ENCODE results near the gene ZNF827. TPM values are rescaled to one million over a fixed set of nuclear protein-coding genes. Genes with fewer than 3 reads are reported as not detected.

The ZNF827 gene, protein sequence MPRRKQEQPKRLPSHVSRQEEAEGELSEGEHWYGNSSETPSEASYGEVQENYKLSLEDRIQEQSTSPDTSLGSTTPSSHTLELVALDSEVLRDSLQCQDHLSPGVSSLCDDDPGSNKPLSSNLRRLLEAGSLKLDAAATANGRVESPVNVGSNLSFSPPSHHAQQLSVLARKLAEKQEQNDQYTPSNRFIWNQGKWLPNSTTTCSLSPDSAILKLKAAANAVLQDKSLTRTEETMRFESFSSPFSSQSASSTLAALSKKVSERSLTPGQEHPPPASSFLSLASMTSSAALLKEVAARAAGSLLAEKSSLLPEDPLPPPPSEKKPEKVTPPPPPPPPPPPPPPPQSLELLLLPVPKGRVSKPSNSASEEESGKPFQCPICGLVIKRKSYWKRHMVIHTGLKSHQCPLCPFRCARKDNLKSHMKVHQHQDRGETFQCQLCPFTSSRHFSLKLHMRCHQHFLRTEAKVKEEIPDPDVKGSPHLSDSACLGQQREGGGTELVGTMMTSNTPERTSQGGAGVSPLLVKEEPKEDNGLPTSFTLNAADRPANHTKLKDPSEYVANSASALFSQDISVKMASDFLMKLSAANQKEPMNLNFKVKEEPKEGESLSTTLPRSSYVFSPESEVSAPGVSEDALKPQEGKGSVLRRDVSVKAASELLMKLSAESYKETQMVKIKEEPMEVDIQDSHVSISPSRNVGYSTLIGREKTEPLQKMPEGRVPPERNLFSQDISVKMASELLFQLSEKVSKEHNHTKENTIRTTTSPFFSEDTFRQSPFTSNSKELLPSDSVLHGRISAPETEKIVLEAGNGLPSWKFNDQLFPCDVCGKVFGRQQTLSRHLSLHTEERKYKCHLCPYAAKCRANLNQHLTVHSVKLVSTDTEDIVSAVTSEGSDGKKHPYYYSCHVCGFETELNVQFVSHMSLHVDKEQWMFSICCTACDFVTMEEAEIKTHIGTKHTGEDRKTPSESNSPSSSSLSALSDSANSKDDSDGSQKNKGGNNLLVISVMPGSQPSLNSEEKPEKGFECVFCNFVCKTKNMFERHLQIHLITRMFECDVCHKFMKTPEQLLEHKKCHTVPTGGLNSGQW
- total RNA-seq, result 2.4 and 2.6 TPM in 2 replicates

GRCh38 chr4:145938618-145939440 is at the start of gene ZNF827:
Gene ZNF827, minus strand, starts transcription at chr4:145938823. Its CDS starts 416 bp downstream, at chr4:145938407.
- DNase-seq (ENCODE audit: low read depth in 2 of 2), result peak; percentile 70 to 77

GRCh38 chr4:145984563-145984962 is 45.9 kb upstream of the ZNF827 start:
- peak in 1 of 2 donors; percentile 1 for DNase-seq (ENCODE audit: low read depth in 2 of 2)

GRCh38 chr4:145982791-145983190 is 44.2 kb upstream of the ZNF827 start:
- DNase-seq (ENCODE audit: low read depth in 2 of 2), result no peak

GRCh38 chr4:145979160-145979559 is 40.5 kb upstream of the ZNF827 start:
- no peak for DNase-seq (ENCODE audit: low read depth in 2 of 2)

- DNase-seq (ENCODE audit: low read depth in 2 of 2), result no peak
Observed at GRCh38 chr4:145976680-145977079, 38.1 kb upstream of the ZNF827 start.

GRCh38 chr4:145960012-145960411 is 21.4 kb upstream of the ZNF827 start:
- no peak for DNase-seq (ENCODE audit: low read depth in 2 of 2)

- DNase-seq (ENCODE audit: low read depth in 2 of 2), result no peak
Observed at GRCh38 chr4:145957302-145957701, 18.7 kb upstream of the ZNF827 start.

- DNase-seq (ENCODE audit: low read depth in 2 of 2), result peak; percentile 53 to 61
Observed at GRCh38 chr4:145956288-145956890, 17.8 kb upstream of the ZNF827 start.

GRCh38 chr4:145954924-145955339 is 16.3 kb upstream of the ZNF827 start:
- peak in 1 of 2 donors; percentile 88 for DNase-seq (ENCODE audit: low read depth in 2 of 2)

GRCh38 chr4:145951931-145952330 is 13.3 kb upstream of the ZNF827 start:
- peak; percentile 55 to 81 for DNase-seq (ENCODE audit: low read depth in 2 of 2)

DNA sequence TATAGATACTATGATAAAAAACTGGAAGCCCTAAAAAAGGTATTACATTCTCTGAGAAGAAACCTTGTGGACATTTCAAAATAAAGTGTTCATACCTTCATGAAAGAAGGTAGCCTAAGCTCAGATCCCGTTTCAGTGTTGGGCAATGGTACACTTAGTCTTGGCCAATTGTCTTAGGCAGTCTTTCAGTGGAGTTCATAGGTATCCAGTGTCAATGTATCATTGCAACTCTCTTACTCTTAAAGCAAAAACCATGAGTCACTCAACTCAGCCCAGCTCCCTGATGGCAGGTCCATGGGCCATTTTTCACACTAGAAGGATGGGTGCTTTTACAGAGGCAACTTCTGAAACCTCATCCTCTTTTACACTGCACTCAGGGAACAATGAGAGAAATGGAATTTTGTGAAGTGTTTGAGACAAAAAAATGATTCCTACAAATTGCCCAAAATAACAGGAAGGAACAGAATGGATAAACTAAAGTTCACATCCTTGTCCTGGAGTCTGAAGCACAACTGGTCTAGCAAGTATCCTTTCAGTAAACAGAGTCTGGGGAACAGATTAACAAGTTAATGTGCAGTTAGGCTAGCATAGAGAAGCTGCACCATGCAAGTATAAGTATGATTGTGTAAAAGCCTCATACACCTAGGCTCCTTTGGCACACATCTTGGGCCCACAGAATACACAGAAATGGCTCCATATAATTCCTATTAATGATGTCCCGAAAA is 7.0 kb upstream of the ZNF827 start:
- DNase-seq (ENCODE audit: low read depth in 2 of 2), result no peak

DNA sequence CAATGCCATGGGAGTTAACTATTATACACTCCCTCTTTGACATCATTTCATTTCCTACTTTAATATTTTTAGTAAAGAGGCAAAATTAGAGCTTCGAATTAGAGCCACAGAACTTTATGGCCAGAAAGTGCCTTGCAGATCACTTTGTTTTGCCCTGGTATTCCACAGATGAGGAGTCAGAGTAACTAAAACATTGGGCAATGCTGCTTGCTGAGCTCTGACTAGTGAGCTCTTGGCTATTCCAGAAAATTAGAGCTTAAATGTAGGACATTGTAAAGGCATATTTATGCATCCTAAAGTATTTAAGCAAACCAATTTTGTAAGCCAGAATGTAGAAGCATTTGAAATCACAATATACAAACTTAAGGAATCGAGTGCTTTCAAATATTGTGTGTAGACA is 6.3 kb upstream of the ZNF827 start:
- DNase-seq (ENCODE audit: low read depth in 2 of 2), result no peak

DNA sequence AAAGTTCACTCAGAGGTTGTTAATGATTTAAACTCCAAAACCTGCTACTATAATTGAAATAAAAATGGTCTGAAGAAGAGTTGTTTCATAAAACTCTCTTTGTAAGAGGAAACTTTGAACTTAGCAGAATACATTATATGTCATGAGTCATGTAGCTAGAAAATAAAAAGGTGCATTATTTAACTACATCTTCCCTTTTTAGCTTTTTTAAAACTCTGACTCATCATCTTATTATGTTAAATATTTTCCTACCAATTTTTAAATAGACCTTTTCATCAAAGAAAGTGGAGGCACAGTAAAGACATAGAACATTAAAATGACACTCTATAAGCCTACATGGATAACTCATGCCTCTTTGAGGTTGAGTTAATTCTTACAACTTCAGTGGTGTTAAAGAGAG is 1.2 kb upstream of the ZNF827 start:
- DNase-seq (ENCODE audit: low read depth in 2 of 2), result peak in 1 of 2 donors; percentile 41

GRCh38 chr4:145939441-145939750 is 773 bp upstream of the ZNF827 start:
- peak in 1 of 2 donors; percentile 20 for DNase-seq (ENCODE audit: low read depth in 2 of 2)

DNA sequence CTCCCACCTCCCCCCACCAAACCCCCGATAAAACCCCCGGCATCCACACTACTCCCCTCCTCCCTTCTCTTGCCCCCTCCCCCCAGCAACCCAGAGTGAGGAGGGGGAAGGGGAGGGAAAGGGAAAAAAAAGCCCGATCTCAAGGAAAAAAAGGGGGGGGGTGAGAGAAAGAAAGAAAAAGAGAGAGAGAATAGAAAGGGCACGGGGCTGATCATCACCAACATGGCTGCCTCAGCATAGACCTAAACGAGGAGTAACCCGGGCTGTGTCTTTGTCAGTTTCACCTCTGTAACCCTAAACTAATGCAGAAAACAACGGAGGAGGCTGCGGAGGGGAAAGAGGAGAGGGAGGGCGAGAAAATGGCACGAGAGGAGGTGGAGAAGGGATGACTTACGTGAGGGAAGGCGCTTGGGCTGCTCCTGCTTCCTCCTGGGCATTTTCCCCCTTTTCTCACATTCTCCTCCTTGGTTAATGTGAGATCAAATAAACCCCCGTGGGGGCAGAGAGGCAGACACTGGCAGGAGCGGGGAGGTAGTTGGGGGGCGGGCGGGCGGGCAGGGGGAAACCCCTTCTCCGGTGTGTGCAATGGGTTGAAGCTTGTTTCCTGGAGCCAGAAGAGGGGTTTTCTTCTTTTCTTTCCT is 532 bp downstream of the ZNF827 start:
- peak; percentile 36 to 37 for DNase-seq (ENCODE audit: low read depth in 2 of 2)

GRCh38 chr4:145936997-145937901 is 1.4 kb downstream of the ZNF827 start:
- peak; percentile 46 to 57 for DNase-seq (ENCODE audit: low read depth in 2 of 2)

DNA sequence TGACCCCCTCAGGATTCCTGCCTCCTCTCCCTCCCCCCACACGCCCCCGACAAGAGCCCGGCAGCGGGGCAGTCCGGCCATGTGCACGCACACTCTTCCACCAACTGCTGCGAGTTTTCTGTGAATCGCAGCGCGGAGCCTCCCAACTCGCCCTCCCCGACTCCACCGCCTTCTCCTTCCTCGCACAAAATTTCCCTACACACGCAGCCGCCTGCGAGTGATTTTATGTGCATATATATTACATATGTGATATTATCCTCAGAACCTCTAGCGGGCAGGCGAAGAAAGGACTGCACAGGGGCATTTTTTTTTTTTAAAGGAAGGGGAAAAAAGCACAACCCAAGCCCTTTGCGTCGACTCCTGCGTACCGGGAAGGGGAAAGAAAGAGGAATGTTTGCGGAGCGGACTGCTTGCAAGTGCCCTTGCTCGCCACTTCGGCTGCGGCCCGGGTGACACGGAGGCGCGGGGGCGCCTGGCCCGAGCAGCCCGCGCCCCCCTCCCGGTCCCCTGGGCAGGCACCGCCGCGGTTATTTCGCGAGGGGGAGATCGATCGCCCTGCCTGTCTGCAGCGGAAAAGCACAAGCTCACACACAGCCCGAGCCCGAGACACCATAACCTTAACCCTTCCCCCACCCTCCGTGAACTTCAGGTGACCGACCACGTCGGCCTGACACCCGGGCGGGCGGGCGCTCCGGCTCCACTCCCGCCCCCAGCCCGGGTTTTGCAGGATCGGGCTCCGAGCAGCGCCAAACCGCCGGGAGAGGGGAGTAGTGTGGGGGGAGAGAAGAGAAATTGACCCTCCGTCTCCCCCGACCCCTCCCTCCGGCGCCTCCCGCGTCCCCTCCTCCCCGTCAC is 2.3 kb downstream of the ZNF827 start:
- DNase-seq (ENCODE audit: low read depth in 2 of 2), result peak; percentile 60 to 73

Data from lung microvascular endothelial cell (primary cell).